Lower lobe of right lung (tissue), 2 donors: ENCODE results near the gene SSC4D. TPM values are rescaled to one million over a fixed set of nuclear protein-coding genes. Genes with fewer than 3 reads are reported as not detected.

Experiments used
- ATAC-seq, 2 donors: fragments of 200-7000 bp; cut with Tn5 transposase; one replicate each; pipeline ENCODE4 v1.9.1; 2020 to 2022; ENCODE audit warnings: mild to moderate bottlenecking in 2 of 2, moderate library complexity in 2 of 2
- DNase-seq: peaks from one replicate; pipeline ENCODE4 v3.0.0-alpha.2; 2020
- H3K27ac ChIP-seq: fragments of 200-600 bp; one replicate; pipeline ENCODE4 v1.8.0; 2022
- H3K27me3 ChIP-seq: fragments of 200-600 bp; one replicate; pipeline ENCODE4 v1.8.0; 2022; ENCODE audit warnings: low read depth
- H3K36me3 ChIP-seq: fragments of 200-600 bp; one replicate; pipeline ENCODE4 v1.8.0; 2022; ENCODE audit warnings: mild to moderate bottlenecking
- H3K4me1 ChIP-seq: fragments of 200-600 bp; one replicate; pipeline ENCODE4 v1.8.0; 2022
- H3K4me3 ChIP-seq: fragments of 200-600 bp; one replicate; pipeline ENCODE4 v1.8.0; 2022; ENCODE audit warnings: mild to moderate bottlenecking
- H3K9me3 ChIP-seq: fragments of 200-600 bp; one replicate; pipeline ENCODE4 v1.8.0; 2022
- CTCF ChIP-seq: fragments of 200-600 bp; IDR thresholded peaks from one replicate; pipeline ENCODE4 v1.8.0; 2022; ENCODE audit warnings: antibody characterized with exemption, mild to moderate bottlenecking
- intact Hi-C: fragments of 100-400 bp; cut with DNase I; formaldehyde crosslinking; loops from one replicate; pipeline ENCODE4 v1.11.0; 2022
- total RNA-seq: library from RNA; stranded (reverse); fragmentation: NEBNext Ultra II Directional; extraction: Animal tissue kit (Norgen Biotek cat#: 25700); gene quantifications from one replicate; pipeline ENCODE4 v1.2.1, GENCODE V29; 2021
- donor health status: DM: no; HTN: yes; CAD: no; lungs with severe emphysema.

The SSC4D gene
- total RNA-seq, 1 donor from 2014 or later: 1.7 TPM

- no peak for TF ChIP-seq CTCF
- DNase-seq: no peak
- Histone ChIP-seq H3K9me3 (no peaks in the 10 kb centered on the region), H3K27me3 (no peaks in the 10 kb centered on the region), H3K36me3 (peaks cover 51% of the 10 kb centered on the region), H3K4me3 (no peak overlapping the region), H3K27ac (no peak overlapping the region), H3K4me1 (peaks cover 40% of the 10 kb centered on the region)
- intact Hi-C loops: no loop called here
- no peak for ATAC-seq
These were observed 60.1 kb downstream of the SSC4D start for GRCh38 chr7:76349313-76349885.

- H3K36me3 ChIP-seq: peaks cover 68% of the 10 kb centered on the region
- intact Hi-C loops: no loop called here
- H3K27ac ChIP-seq: peak overlapping the region; percentile 44
- no peak for ATAC-seq
- peaks cover 31% of the 10 kb centered on the region for H3K4me1 ChIP-seq
- no peak for TF ChIP-seq CTCF
- no peak overlapping the region for H3K4me3 ChIP-seq
- no peaks in the 10 kb centered on the region for H3K9me3 ChIP-seq
- H3K27me3 ChIP-seq: no peaks in the 10 kb centered on the region
- no peak for DNase-seq
These were observed 61.8 kb downstream of the SSC4D start for GRCh38 chr7:76347710-76348109.

- H3K4me1 ChIP-seq: peaks cover 37% of the 10 kb centered on the region
- H3K36me3 ChIP-seq: peaks cover 75% of the 10 kb centered on the region
- no peaks in the 10 kb centered on the region for H3K9me3 ChIP-seq
- no peaks in the 10 kb centered on the region for H3K27me3 ChIP-seq
- peak overlapping the region; percentile 44 for H3K27ac ChIP-seq
- ATAC-seq: peak; percentile 16 to 59
- no peak for DNase-seq
- TF ChIP-seq CTCF: no peak
- no peak overlapping the region for H3K4me3 ChIP-seq
- intact Hi-C loops: no loop called here
These were observed 62.7 kb downstream of the SSC4D start for GRCh38 chr7:76346778-76347177.

- peaks cover 76% of the 10 kb centered on the region for H3K36me3 ChIP-seq
- DNase-seq: no peak
These were observed 63.4 kb downstream of the SSC4D start for GRCh38 chr7:76346097-76346496.

GRCh38 chr7:76343931-76344321, 65.6 kb downstream of the SSC4D start:
- H3K9me3 ChIP-seq: no peaks in the 10 kb centered on the region
- no peak overlapping the region for H3K27ac ChIP-seq
- H3K4me1 ChIP-seq: peaks cover 55% of the 10 kb centered on the region
- intact Hi-C loops: no loop called here
- ATAC-seq: no peak
- no peak overlapping the region for H3K4me3 ChIP-seq
- no peak for DNase-seq
- TF ChIP-seq CTCF: no peak
- H3K36me3 ChIP-seq: peaks cover 71% of the 10 kb centered on the region
- H3K27me3 ChIP-seq: no peaks in the 10 kb centered on the region

More at GRCh38 chr7:76346097-76346496, 63.4 kb downstream of the SSC4D start:
- intact Hi-C loops: no loop called here
- peaks cover 44% of the 10 kb centered on the region for H3K4me1 ChIP-seq
- no peak overlapping the region for H3K4me3 ChIP-seq
- peak overlapping the region; percentile 44 for H3K27ac ChIP-seq
- ATAC-seq: peak; percentile 7 to 85
- no peak for TF ChIP-seq CTCF
- no peaks in the 10 kb centered on the region for H3K27me3 ChIP-seq
- no peaks in the 10 kb centered on the region for H3K9me3 ChIP-seq
